Glomerular endothelial cell (primary cell): ENCODE results near the gene RXRB. TPM values are rescaled to one million over a fixed set of nuclear protein-coding genes. Genes with fewer than 3 reads are reported as not detected.

ENCODE experiments used
- DNase-seq: peaks from one replicate; pipeline ENCODE4 v3.0.0-alpha.2; 2011; ENCODE audit warnings: low read depth, low spot score; ENCODE audit errors: extremely low read depth
- total RNA-seq: library from RNA; depleted of rRNA; stranded (reverse); fragments of >200 nt; gene quantifications from 2 replicates; pipeline ENCODE4 v1.2.3, GENCODE V29; 2015

Gene RXRB
- total RNA-seq, 1 donor from 2014 or later = 24.6 TPM

DNA sequence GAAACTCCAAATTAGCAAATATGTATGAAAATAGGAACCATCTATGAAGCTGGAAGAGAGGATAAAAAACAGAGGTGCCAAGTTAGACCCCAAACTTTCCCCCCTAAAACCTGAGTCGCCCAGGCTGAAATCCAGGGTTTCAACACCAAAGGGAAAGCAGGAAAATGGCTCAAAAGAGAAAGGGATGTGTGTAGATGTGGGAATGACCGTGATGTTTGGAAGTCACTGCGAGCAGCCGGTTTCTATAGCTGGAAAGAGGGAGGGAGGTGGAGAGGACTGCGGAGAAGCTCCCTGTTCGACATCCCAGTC, 12.3 kb upstream of the RXRB start:
- DNase-seq = no peak

DNA sequence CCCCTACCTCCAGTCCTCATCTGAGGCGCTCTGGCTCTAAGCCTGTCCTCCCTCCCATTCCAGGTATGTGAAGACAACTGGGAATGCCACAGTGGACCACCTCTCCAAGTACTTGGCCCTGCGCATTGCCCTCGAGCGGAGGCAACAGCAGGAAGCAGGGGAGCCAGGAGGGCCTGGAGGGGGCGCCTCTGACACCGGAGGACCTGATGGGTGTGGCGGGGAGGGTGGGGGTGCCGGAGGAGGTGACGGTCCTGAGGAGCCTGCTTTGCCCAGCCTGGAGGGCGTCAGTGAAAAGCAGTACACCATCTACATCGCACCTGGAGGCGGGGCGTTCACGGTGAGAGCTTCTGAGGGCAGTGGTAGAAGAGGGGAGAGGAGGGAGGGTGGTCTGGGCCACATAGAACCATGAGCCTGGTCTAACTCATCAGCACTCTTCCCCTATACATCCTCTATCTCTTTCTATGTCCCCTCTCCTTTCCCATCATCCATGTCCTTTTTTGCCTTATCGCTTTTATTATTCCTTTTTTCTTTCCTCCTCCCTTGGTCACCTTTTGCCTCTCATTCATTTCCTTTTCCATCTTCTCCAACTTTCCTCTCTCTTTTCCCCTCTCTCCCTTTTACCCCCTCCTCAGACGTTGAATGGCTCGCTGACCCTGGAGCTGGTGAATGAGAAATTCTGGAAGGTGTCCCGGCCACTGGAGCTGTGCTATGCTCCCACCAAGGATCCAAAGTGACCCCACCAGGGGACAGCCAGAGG, 11.4 kb upstream of the RXRB start:
- DNase-seq = no peak

GRCh38 chr6:33211136-33211535, 10.7 kb upstream of the RXRB start:
- DNase-seq = no peak

DNA sequence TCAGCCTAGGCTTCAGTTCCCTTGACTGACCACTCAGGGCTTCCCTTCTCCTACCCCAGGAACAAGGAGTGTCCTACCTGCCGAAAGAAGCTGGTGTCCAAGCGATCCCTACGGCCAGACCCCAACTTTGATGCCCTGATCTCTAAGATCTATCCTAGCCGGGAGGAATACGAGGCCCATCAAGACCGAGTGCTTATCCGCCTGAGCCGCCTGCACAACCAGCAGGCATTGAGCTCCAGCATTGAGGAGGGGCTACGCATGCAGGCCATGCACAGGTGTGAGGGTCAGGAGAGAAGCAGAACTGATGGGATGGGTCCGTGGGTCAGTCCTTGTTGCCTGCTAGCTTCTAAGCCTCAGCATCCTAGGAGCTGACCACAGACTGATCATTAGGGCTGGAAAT, 9.4 kb upstream of the RXRB start:
- DNase-seq = no peak

GRCh38 chr6:33208091-33208967, 7.9 kb upstream of the RXRB start, which contains the start of gene RING1:
Gene RING1, plus strand, starts transcription at chr6:33208500. Its CDS starts 323 bp downstream, at chr6:33208823.
- DNase-seq = no peak

GRCh38 chr6:33207552-33208090, 7.2 kb upstream of the RXRB start:
- DNase-seq = no peak

DNA sequence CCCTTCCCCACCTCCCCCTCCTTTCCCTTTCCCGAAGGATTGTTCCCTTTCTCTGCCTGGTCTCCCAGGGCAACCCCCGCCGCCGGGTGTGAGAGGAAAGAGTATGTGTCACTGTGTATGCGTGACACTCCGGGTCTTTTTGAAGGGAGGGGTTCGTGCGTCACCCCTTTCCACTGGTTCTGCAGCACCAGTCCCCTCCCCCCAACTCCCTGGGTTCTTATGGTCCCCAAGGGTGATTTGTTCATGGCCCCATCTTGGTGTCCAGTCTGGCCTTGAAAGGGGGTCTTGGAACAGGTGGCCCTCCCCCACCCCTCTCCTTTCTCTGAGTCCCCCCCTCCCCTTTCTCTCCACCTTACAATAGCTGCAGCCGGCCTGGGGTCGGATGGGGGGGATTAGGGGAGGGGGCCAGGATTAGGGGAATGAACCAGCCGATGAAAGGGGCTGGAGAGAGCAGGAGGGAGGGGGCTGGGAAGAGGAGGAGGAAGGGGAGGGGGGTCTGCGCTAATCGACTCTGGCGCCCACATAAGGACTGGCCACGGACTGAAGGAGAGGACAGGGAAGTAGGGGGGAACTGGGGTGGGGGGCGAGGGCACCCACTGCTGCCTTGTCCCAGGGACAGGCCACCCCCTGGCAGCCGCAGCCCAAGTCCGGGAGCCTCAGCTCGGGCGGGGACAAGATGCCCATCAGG, 6.5 kb upstream of the RXRB start:
- no peak for DNase-seq

DNA sequence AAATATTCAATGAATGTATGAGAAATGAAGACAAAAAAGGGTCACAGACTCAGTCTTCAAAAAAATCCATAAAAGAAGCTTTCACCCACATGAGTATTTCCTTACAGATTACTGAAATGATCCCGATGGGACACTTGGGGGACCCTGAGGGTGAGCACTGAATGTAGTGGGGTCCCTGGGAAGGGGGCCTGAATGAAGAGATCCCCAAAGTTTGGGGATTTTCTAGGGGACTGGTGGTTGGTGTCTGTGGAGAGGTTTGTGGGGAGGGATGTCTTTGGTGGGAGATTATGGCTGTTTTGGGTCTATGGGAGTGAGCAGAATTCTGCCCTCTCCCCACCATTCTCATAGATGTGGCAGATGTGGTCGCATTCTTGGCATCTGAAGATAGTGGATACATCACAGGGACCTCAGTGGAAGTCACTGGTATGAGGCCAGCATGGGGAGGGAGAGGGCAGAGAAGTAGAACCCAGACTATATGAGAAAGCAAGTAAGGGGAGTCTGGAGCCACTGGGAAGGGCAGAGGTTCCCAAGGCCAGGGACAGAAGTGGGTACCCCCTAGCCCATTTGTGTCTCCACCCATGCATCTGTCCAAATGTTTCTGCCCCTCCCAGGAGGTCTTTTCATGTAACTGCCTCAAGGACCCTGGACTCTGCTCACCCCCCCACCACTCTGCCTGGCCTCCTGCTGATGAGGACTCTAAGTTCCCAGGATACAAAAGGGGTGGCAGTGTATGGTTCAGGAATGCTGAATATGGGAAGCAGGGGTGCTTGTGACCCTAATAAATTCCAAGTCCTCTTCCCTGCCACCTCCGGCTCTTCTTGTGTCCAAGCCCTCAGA, 5.8 kb upstream of the RXRB start:
- no peak for DNase-seq

- no peak for DNase-seq
These were observed 4.9 kb upstream of the RXRB start for GRCh38 chr6:33205191-33206026.

DNA sequence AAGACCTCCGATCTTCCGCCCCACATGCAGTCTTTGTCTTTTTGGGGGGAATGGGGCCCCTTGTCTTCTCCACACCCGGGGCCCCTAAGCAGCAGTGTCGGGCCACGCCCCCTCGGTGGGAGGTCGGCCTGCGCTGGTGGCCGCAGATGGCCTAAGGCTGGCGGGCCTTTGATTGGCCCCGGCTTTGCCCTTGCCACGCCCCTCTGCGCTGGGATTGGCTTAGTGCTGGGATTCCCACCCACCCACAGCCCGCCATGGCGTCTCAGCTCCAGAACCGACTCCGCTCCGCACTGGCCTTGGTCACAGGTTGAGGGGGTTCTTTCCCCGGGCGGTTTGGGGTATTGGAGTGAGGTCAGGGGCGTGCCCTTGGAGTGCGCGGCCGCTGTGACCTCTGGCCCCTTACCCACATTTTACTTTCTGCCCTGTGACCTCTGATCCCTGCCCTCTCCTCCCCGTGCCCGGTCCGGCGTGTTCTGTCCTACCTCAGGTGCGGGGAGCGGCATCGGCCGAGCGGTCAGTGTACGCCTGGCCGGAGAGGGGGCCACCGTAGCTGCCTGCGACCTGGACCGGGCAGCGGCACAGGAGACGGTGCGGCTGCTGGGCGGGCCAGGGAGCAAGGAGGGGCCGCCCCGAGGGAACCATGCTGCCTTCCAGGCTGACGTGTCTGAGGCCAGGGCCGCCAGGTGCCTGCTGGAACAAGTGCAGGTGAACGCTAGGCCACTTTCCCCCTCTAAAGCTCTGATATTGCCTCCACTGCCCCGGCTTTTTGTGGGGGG, 4.1 kb upstream of the RXRB start, which contains the start of gene HSD17B8:
Gene HSD17B8 (plus strand): TSS at position 241 of the 776 bp plus-strand sequence. CDS start 14 bp downstream, at position 255.
- DNase-seq = no peak

DNA sequence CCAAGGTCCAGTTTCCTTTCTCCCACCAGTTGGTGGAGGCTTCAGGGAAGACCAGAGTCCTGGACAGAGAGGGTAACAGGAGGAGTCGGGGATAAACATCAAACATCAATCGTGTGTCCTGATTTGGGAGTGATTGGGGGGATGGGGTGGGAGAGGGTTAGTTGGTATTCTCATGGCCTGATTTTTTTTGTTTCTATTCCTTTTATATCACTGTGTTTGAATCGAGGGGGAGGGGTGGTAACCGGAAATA, 3.6 kb upstream of the RXRB start:
- no peak for DNase-seq

DNA sequence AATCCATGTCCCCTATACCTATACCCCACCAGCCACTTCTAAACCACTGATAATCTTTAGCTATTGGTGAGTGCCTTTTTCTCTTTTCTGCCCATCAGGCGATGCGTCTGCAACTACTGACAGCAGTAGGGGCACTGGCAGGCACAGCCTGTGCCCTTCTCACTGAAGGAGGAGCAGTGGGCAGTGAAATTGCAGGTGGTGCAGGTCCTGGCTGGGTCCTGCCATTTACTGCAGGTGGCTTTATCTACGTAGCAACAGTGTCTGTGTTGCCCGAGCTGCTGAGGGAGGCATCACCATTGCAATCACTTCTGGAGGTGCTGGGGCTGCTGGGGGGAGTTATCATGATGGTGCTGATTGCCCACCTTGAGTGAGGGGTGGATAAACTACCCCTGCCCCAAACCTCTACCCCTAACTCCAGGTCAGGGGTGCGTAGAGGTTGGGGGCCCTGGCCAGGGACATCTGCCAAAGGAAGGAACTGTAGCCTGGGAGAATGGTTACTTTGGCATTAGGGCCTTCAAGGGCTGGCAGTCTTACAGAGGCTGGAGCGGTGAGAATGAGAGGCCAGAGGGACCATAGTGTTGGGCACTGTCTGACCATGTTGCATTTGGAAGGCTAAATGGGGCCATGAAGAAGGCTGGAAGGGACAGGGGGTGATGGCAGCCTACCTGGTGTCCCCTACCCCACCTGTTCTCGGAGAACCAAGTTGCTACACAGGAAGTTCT, 3.1 kb upstream of the RXRB start:
- no peak for DNase-seq

DNA sequence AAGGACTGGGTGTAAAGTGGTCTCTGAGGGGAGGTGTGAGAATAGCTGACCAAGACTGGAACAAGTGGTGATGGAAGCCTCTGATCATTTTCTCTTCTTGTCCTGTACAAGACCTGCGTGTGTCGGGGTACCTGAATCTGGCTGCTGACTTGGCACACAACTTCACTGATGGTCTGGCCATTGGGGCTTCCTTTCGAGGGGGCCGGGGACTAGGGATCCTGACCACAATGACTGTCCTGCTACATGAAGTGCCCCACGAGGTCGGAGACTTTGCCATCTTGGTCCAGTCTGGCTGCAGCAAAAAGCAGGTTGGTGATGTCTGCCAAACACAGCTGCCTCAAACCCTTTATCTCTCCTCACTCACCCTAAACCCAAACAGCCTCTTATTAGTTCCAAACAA, 2.3 kb upstream of the RXRB start:
- no peak for DNase-seq

GRCh38 chr6:33201935-33202334, 1.5 kb upstream of the RXRB start:
- DNase-seq = no peak

DNA sequence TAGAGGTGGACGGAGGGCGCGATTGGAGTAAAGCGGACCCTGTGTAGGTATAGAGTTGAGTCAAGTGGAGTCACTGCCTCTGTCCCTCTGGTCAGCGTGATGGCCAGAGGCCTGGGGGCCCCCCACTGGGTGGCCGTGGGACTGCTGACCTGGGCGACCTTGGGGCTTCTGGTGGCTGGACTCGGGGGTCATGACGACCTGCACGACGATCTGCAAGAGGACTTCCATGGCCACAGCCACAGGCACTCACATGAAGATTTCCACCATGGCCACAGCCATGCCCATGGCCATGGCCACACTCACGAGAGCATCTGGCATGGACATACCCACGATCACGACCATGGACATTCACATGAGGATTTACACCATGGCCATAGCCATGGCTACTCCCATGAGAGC, 681 bp upstream of the RXRB start:
- DNase-seq = no peak

DNA sequence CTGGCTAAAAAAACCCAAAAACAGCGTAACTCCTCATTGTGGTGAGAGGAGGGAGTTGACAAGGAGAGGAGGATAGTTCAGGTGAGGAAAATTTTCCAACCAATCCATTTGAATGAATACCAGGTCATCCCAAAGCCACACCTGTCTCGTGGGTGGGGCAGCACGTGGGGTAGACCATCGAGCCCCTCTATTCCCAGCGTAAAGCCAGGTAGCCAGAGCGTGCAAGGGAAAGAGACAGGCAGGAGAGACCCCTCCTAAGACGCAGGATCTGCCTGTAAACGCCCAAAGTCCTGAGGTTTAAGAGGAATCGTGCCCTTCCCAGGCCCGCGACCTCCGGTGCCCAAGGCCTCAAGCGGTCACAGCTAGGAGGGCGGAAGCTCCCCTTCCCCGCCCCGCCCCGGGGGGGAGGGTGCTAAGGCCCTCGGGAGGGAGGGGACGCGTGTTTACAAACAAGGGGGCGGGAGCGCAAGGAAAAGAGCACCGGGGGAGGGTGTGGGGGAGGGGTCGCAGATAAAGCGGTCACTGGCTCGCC, 712 bp downstream of the RXRB start:
- no peak for DNase-seq

DNA sequence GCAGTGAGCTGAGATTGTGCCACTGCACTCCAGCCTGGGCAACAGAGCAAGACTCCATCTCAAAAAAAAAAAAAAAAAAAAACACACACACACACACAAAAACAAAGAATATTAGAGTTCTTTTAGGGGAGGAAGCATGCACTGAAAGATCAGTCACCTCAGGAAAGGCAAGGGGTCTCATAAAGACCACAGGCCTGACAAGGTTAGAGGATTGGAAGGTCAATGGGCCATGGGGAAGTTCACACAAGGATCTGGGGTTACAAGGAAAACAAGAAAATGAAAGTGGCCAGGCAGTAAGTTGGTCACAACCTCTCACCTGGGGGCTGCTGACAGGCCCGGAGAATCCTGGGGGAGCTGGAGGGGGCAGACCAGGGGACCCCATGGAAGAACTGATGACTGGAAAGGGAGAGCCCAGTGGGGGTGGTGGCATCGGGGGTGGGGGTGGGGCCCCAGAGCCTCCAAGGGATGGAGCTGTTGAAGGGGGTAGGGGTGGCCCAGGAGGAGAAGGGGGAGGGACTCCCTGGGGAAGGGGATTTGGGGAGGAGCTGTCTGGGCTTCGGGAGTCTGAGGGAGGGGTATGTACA, 1.5 kb downstream of the RXRB start:
- DNase-seq = no peak
